IMR-90 (cell line): ENCODE data around the gene NEMF.

Source experiments
- BHLHE40 ChIP-seq: fragments of 150-350 bp; IDR thresholded peaks from 2 replicates; pipeline ENCODE4 v1.6.1; 2016; ENCODE audit warnings: mild to moderate bottlenecking, low read depth, low read length
- CHD1 ChIP-seq: IDR thresholded peaks from 2 replicates; pipeline ENCODE4 v1.6.1; 2012; ENCODE audit warnings: low read depth, low read length, improper control_type of control experiment
- FOS ChIP-seq: fragments of 150-350 bp; IDR thresholded peaks from 2 replicates; pipeline ENCODE4 v1.6.1; 2016; ENCODE audit warnings: low read depth, low read length
- MAFK ChIP-seq: IDR thresholded peaks from 2 replicates; pipeline ENCODE4 v1.6.1; 2012; ENCODE audit warnings: low read depth, low read length, improper control_type of control experiment
- MXI1 ChIP-seq: IDR thresholded peaks from 2 replicates; pipeline ENCODE4 v1.6.1; 2012; ENCODE audit warnings: low read depth, mild to moderate bottlenecking, low read length, moderate library complexity, borderline replicate concordance
- NFE2L2 ChIP-seq: fragments of 150-350 bp; IDR thresholded peaks from 2 replicates; pipeline ENCODE4 v1.6.1; 2016; ENCODE audit warnings: low read depth, mild to moderate bottlenecking, low read length
- POLR2A ChIP-seq: IDR thresholded peaks from 2 replicates; pipeline ENCODE4 v1.6.1; 2012; ENCODE audit warnings: mild to moderate bottlenecking, low read depth, low read length
- RAD21 ChIP-seq: IDR thresholded peaks from 2 replicates; pipeline ENCODE4 v1.6.1; 2012; ENCODE audit warnings: low read length, improper control_type of control experiment
- RCOR1 ChIP-seq: IDR thresholded peaks from 2 replicates; pipeline ENCODE4 v1.6.1; 2012; ENCODE audit warnings: mild to moderate bottlenecking, low read length, improper control_type of control experiment; ENCODE audit not compliant: insufficient replicate concordance
- RFX5 ChIP-seq: IDR thresholded peaks from 2 replicates; pipeline ENCODE4 v1.8.0; 2012; ENCODE audit warnings: low read depth, mild to moderate bottlenecking, low read length, moderate library complexity
- SMC3 ChIP-seq: fragments of 150-350 bp; IDR thresholded peaks from 2 replicates; pipeline ENCODE4 v1.6.1; 2016; ENCODE audit warnings: low read depth, mild to moderate bottlenecking, antibody characterized with exemption, low read length, moderate library complexity
- TF ChIP-seq, protein P1 (sequence below): conservative IDR thresholded peaks from 2 replicates; pipeline ENCODE4 v1.5.1; 2012; ENCODE audit warnings: mild to moderate bottlenecking, low read depth, low read length, improper control_type of control experiment
- TF ChIP-seq, protein P2 (sequence below): fragments of 150-350 bp; IDR thresholded peaks from 2 replicates; pipeline ENCODE4 v1.6.1; 2017; ENCODE audit warnings: mild to moderate bottlenecking, antibody characterized with exemption, low read length, low read depth
- TF ChIP-seq, protein P3 (sequence below): fragments of 150-350 bp; IDR thresholded peaks from 2 replicates; pipeline ENCODE4 v1.6.1; 2016; ENCODE audit warnings: low read depth, mild to moderate bottlenecking, low read length, moderate library complexity, borderline replicate concordance

DNA sequence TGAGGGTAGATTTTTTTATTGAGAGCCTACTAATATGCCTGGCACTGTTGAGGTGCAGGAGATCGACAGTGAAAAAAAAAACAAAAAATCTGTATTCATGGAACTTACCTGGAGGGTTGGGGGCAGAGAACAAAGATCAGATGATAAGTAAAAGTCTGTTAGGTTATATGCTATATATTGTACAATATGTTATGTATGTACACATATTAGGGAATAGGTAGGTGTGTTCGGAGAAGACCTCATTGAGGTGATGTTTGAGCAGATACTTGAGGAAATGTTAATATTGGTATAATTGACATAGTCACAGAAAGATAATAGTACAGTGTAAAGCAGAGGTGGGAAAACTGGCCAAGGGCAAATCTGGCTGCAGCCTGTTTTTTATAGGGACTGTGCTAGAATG lies 45.9 kb upstream of the NEMF start:
- TF ChIP-seq, protein P1, sequence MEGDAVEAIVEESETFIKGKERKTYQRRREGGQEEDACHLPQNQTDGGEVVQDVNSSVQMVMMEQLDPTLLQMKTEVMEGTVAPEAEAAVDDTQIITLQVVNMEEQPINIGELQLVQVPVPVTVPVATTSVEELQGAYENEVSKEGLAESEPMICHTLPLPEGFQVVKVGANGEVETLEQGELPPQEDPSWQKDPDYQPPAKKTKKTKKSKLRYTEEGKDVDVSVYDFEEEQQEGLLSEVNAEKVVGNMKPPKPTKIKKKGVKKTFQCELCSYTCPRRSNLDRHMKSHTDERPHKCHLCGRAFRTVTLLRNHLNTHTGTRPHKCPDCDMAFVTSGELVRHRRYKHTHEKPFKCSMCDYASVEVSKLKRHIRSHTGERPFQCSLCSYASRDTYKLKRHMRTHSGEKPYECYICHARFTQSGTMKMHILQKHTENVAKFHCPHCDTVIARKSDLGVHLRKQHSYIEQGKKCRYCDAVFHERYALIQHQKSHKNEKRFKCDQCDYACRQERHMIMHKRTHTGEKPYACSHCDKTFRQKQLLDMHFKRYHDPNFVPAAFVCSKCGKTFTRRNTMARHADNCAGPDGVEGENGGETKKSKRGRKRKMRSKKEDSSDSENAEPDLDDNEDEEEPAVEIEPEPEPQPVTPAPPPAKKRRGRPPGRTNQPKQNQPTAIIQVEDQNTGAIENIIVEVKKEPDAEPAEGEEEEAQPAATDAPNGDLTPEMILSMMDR: no peak
- TF ChIP-seq CHD1: no peak
- no peak for TF ChIP-seq POLR2A
- TF ChIP-seq RFX5: no peak
- no peak for TF ChIP-seq RAD21
- no peak for TF ChIP-seq MAFK
- TF ChIP-seq, protein P2, sequence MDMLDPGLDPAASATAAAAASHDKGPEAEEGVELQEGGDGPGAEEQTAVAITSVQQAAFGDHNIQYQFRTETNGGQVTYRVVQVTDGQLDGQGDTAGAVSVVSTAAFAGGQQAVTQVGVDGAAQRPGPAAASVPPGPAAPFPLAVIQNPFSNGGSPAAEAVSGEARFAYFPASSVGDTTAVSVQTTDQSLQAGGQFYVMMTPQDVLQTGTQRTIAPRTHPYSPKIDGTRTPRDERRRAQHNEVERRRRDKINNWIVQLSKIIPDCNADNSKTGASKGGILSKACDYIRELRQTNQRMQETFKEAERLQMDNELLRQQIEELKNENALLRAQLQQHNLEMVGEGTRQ: no peak
- no peak for TF ChIP-seq RCOR1
- TF ChIP-seq BHLHE40: no peak
- TF ChIP-seq FOS: no peak
- TF ChIP-seq MXI1: no peak
- no peak for TF ChIP-seq NFE2L2
- TF ChIP-seq, protein P3, sequence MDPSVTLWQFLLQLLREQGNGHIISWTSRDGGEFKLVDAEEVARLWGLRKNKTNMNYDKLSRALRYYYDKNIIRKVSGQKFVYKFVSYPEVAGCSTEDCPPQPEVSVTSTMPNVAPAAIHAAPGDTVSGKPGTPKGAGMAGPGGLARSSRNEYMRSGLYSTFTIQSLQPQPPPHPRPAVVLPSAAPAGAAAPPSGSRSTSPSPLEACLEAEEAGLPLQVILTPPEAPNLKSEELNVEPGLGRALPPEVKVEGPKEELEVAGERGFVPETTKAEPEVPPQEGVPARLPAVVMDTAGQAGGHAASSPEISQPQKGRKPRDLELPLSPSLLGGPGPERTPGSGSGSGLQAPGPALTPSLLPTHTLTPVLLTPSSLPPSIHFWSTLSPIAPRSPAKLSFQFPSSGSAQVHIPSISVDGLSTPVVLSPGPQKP: no peak
- TF ChIP-seq SMC3: no peak
